ENCODE data around the gene ACTR1A.

ACTR1A gene

DNA sequence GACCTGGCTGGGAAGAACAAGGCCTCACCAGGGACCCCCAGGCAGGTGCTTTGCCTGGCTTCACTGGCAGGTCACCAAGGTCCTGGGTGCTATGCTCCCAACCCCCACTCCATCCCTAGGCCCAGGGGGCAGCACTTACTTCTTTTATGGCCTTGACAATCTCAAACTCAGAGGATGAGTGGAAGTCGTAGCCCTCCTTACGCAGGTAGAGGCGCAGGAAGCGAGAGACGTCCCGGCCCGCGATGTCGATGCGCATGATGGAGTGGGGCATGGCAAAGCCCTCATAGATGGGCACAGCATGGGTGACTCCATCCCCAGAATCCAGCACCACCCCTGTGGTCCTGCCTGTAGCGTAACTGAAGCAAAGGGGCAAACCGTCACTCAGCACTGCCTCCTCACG, 18.5 kb downstream of the ACTR1A start:
- peaks cover 3% of the 10 kb centered on the region for H3K4me1 ChIP-seq (ENCODE audit: control insufficient read depth, insufficient read depth, low read length)
- no peaks in the 10 kb centered on the region for H3K9me3 ChIP-seq (ENCODE audit: control insufficient read depth in 2 of 2, low read length in 2 of 2)
- no peak overlapping the region for H3K4me3 ChIP-seq (ENCODE audit: low read length in 2 of 2)
- H3K27me3 ChIP-seq (ENCODE audit: control insufficient read depth in 1 of 2, insufficient read depth in 2 of 2, low read length in 2 of 2): no peaks in the 10 kb centered on the region
- peaks cover 82 to 85% of the 10 kb centered on the region in 2 donors for H3K36me3 ChIP-seq (ENCODE audit: control insufficient read depth in 2 of 2, insufficient read depth in 2 of 2, low read length in 2 of 2)
- H3K27ac ChIP-seq (ENCODE audit: low read length): no peak overlapping the region
- no peak overlapping the region for H3K9ac ChIP-seq (ENCODE audit: low read length in 2 of 2)

DNA sequence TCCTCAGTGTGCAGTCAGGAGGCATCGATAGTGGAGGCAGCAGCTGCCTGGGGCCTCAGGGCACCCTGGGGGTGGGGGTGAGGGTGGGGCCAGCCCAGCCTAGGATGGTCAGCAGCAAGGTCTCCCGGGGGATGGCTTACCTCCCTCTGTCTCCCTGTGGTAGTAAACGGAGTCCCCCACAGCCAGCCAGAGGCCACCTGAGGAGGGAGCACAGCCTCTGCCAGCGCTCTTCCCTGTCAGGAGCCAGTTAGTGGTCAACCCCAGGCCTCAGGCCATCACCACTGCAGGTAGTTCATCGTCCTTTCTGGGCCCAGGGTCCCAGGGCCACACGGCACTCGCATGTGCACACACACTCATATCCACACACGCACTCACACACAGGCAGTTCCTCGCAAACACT, 22.1 kb downstream of the ACTR1A start:
- peaks cover 55% of the 10 kb centered on the region in 2 donors for H3K36me3 ChIP-seq (ENCODE audit: control insufficient read depth in 2 of 2, insufficient read depth in 2 of 2, low read length in 2 of 2)
- H3K4me3 ChIP-seq (ENCODE audit: low read length in 2 of 2): no peak overlapping the region
- H3K9ac ChIP-seq (ENCODE audit: low read length in 2 of 2): no peak overlapping the region
- H3K27ac ChIP-seq (ENCODE audit: low read length): no peak overlapping the region
- peaks cover 3% of the 10 kb centered on the region for H3K4me1 ChIP-seq (ENCODE audit: control insufficient read depth, insufficient read depth, low read length)
- H3K27me3 ChIP-seq (ENCODE audit: control insufficient read depth in 1 of 2, insufficient read depth in 2 of 2, low read length in 2 of 2): no peaks in the 10 kb centered on the region
- no peaks in the 10 kb centered on the region for H3K9me3 ChIP-seq (ENCODE audit: control insufficient read depth in 2 of 2, low read length in 2 of 2)

GRCh38 chr10:102479651-102480050, 22.9 kb downstream of the ACTR1A start:
- Histone ChIP-seq H3K36me3 (ENCODE audit: control insufficient read depth in 2 of 2, insufficient read depth in 2 of 2, low read length in 2 of 2) (peaks cover 47% of the 10 kb centered on the region in 2 donors), H3K9ac (ENCODE audit: low read length in 2 of 2) (no peak overlapping the region), H3K4me1 (ENCODE audit: control insufficient read depth, insufficient read depth, low read length) (peaks cover 3% of the 10 kb centered on the region), H3K27me3 (ENCODE audit: control insufficient read depth in 1 of 2, insufficient read depth in 2 of 2, low read length in 2 of 2) (no peaks in the 10 kb centered on the region), H3K27ac (ENCODE audit: low read length) (peak overlapping the region; percentile 2), H3K9me3 (ENCODE audit: control insufficient read depth in 2 of 2, low read length in 2 of 2) (no peaks in the 10 kb centered on the region), H3K4me3 (ENCODE audit: low read length in 2 of 2) (no peak overlapping the region)

- no peaks in the 10 kb centered on the region for H3K27me3 ChIP-seq (ENCODE audit: control insufficient read depth in 1 of 2, insufficient read depth in 2 of 2, low read length in 2 of 2)
- H3K36me3 ChIP-seq (ENCODE audit: control insufficient read depth in 2 of 2, insufficient read depth in 2 of 2, low read length in 2 of 2): peaks cover 17 to 19% of the 10 kb centered on the region in 2 donors
- H3K9me3 ChIP-seq (ENCODE audit: control insufficient read depth in 2 of 2, low read length in 2 of 2): no peaks in the 10 kb centered on the region
- no peak overlapping the region for H3K4me3 ChIP-seq (ENCODE audit: low read length in 2 of 2)
- peaks cover 3% of the 10 kb centered on the region for H3K4me1 ChIP-seq (ENCODE audit: control insufficient read depth, insufficient read depth, low read length)
- no peak overlapping the region for H3K9ac ChIP-seq (ENCODE audit: low read length in 2 of 2)
- H3K27ac ChIP-seq (ENCODE audit: low read length): no peak overlapping the region
These were observed 25.9 kb downstream of the ACTR1A start for GRCh38 chr10:102476466-102477141.

DNA sequence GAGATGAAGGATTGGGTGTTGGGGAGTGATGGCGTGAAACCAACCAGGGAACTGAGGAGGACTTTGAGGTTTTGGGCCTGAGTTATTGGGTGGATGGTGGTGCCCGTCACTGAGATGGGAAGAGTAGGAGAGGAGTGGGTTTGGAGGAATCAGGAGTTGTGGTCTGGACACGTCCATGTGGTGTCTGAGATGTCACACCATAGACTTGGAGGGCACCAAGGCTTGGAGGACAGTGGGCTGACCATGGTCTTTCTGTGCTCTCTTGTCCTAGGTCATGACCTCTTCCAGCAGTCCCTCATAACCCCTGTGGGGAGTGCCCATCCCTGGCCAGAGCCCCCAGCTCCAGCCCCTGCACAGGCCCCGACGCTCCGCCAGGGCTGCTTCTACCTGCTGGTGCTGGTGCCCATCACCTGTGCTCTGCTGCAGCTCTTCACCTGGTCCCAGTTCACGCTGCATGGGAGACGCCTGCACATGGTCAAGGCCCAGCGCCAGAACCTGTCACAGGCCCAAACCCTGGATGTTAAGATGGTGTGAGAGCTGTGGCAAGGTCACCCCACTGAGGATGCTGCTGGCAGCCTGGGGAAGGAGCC, 27.0 kb downstream of the ACTR1A start:
- H3K36me3 ChIP-seq (ENCODE audit: control insufficient read depth in 2 of 2, insufficient read depth in 2 of 2, low read length in 2 of 2): peaks cover 7 to 8% of the 10 kb centered on the region in 2 donors
- peaks cover 3% of the 10 kb centered on the region for H3K4me1 ChIP-seq (ENCODE audit: control insufficient read depth, insufficient read depth, low read length)
- no peak overlapping the region for H3K4me3 ChIP-seq (ENCODE audit: low read length in 2 of 2)
- H3K9ac ChIP-seq (ENCODE audit: low read length in 2 of 2): peak overlapping the region in 1 of 2 donors; percentile 29
- no peak overlapping the region for H3K27ac ChIP-seq (ENCODE audit: low read length)
- no peaks in the 10 kb centered on the region for H3K27me3 ChIP-seq (ENCODE audit: control insufficient read depth in 1 of 2, insufficient read depth in 2 of 2, low read length in 2 of 2)
- H3K9me3 ChIP-seq (ENCODE audit: control insufficient read depth in 2 of 2, low read length in 2 of 2): no peaks in the 10 kb centered on the region

DNA sequence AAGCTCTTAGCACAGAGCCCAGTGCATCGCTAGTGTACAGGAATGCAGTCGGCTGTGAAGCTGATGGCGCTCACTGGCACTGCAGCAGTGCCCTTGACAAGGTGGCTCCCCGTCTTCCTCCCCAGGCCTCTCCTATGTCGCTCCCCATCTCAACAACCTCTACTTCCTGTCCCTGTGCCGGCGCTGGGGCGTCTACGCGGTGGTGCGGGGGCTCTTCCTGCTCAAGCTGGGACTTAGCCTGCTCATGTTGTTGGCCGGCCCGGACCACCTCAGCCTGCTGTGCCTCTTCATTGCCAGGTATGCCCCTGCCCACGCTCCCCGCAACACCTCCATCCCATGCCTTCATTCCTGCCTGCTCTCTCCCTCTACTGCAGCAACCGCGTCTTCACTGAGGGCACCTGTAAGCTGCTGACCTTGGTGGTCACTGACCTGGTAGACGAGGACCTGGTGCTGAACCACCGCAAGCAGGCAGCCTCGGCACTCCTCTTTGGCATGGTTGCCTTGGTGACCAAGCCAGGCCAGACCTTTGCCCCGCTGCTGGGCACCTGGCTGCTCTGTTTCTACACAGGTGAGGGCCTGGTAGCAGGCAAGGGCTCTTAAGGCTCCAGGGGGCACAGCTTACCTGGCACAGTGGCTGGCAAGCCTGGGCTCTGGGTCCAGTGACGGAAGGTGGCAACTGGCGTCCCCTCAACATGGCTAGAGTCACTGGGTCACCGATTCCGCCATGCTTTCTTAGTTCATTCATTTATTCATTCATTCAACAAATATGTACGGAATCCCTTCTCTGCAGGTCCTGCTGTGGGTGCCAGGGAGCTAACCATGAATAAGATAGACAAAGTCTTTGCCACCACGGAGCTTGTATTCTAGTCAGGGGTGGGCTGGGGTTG, 28.8 kb downstream of the ACTR1A start:
- H3K9me3 ChIP-seq (ENCODE audit: control insufficient read depth in 2 of 2, low read length in 2 of 2): no peaks in the 10 kb centered on the region
- no peak overlapping the region for H3K9ac ChIP-seq (ENCODE audit: low read length in 2 of 2)
- no peaks in the 10 kb centered on the region for H3K27me3 ChIP-seq (ENCODE audit: control insufficient read depth in 1 of 2, insufficient read depth in 2 of 2, low read length in 2 of 2)
- H3K36me3 ChIP-seq (ENCODE audit: control insufficient read depth in 2 of 2, insufficient read depth in 2 of 2, low read length in 2 of 2): no peaks in the 10 kb centered on the region
- H3K4me1 ChIP-seq (ENCODE audit: control insufficient read depth, insufficient read depth, low read length): no peaks in the 10 kb centered on the region
- H3K4me3 ChIP-seq (ENCODE audit: low read length in 2 of 2): no peak overlapping the region
- no peak overlapping the region for H3K27ac ChIP-seq (ENCODE audit: low read length)

DNA sequence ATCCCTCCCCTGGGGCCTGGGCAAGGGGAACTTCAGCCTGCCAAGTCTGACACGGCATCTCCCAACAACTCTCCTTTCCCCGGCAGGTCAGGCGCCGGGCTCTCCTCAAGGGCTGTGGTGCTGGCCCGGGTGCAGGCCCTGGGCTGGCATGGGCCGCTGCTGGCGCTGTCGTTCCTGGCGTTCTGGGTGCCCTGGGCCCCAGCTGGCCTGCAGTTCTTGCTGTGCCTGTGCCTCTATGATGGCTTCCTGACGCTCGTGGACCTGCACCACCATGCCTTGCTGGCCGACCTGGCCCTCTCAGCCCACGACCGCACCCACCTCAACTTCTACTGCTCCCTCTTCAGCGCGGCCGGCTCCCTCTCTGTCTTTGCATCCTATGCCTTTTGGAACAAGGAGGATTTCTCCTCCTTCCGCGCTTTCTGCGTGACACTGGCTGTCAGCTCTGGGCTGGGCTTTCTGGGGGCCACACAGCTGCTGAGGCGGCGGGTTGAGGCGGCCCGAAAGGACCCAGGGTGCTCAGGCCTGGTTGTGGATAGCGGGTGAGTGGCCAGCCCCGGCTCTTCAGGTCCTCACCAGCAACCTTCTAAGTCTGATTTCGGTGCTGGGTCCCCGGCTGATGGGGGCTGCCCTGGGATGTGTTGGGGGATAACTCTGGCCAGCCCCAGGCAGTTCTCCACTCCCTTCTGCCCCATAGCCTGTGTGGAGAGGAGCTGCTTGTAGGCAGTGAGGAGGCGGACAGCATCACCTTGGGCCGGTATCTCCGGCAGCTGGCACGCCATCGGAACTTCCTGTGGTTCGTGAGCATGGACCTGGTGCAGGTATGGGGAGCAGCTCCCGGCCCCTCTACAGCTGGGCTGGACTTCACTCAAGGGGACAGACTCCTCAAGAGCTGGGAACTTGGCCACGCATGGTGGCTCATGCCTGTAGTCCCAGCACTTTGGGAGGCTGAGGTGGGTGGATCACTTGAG, 31.6 kb downstream of the ACTR1A start:
- H3K9ac ChIP-seq (ENCODE audit: low read length in 2 of 2): no peak overlapping the region

GRCh38 chr10:102468683-102469082, 33.8 kb downstream of the ACTR1A start:
- Histone ChIP-seq H3K27ac (ENCODE audit: low read length) (no peak overlapping the region), H3K9ac (ENCODE audit: low read length in 2 of 2) (no peak overlapping the region), H3K36me3 (ENCODE audit: control insufficient read depth in 2 of 2, insufficient read depth in 2 of 2, low read length in 2 of 2) (no peaks in the 10 kb centered on the region), H3K9me3 (ENCODE audit: control insufficient read depth in 2 of 2, low read length in 2 of 2) (no peaks in the 10 kb centered on the region), H3K4me3 (ENCODE audit: low read length in 2 of 2) (no peak overlapping the region), H3K27me3 (ENCODE audit: control insufficient read depth in 1 of 2, insufficient read depth in 2 of 2, low read length in 2 of 2) (no peaks in the 10 kb centered on the region), H3K4me1 (ENCODE audit: control insufficient read depth, insufficient read depth, low read length) (no peaks in the 10 kb centered on the region)

More for the DNA sequence above, 31.6 kb downstream of the ACTR1A start:
- H3K36me3 ChIP-seq (ENCODE audit: control insufficient read depth in 2 of 2, insufficient read depth in 2 of 2, low read length in 2 of 2): no peaks in the 10 kb centered on the region
- H3K4me3 ChIP-seq (ENCODE audit: low read length in 2 of 2): no peak overlapping the region
- H3K9me3 ChIP-seq (ENCODE audit: control insufficient read depth in 2 of 2, low read length in 2 of 2): no peaks in the 10 kb centered on the region
- H3K27me3 ChIP-seq (ENCODE audit: control insufficient read depth in 1 of 2, insufficient read depth in 2 of 2, low read length in 2 of 2): no peaks in the 10 kb centered on the region
- H3K4me1 ChIP-seq (ENCODE audit: control insufficient read depth, insufficient read depth, low read length): no peaks in the 10 kb centered on the region
- no peak overlapping the region for H3K27ac ChIP-seq (ENCODE audit: low read length)

GRCh38 chr10:102467971-102468438, 34.5 kb downstream of the ACTR1A start:
- Histone ChIP-seq H3K9ac (ENCODE audit: low read length in 2 of 2) (no peak overlapping the region), H3K4me3 (ENCODE audit: low read length in 2 of 2) (no peak overlapping the region), H3K9me3 (ENCODE audit: control insufficient read depth in 2 of 2, low read length in 2 of 2) (no peaks in the 10 kb centered on the region), H3K36me3 (ENCODE audit: control insufficient read depth in 2 of 2, insufficient read depth in 2 of 2, low read length in 2 of 2) (no peaks in the 10 kb centered on the region), H3K4me1 (ENCODE audit: control insufficient read depth, insufficient read depth, low read length) (no peaks in the 10 kb centered on the region), H3K27ac (ENCODE audit: low read length) (no peak overlapping the region), H3K27me3 (ENCODE audit: control insufficient read depth in 1 of 2, insufficient read depth in 2 of 2, low read length in 2 of 2) (no peaks in the 10 kb centered on the region)

- Histone ChIP-seq H3K27ac (ENCODE audit: low read length) (no peak overlapping the region), H3K9ac (ENCODE audit: low read length in 2 of 2) (no peak overlapping the region), H3K27me3 (ENCODE audit: control insufficient read depth in 1 of 2, insufficient read depth in 2 of 2, low read length in 2 of 2) (peaks cover 0 to 3% of the 10 kb centered on the region in 2 donors), H3K4me3 (ENCODE audit: low read length in 2 of 2) (no peak overlapping the region), H3K36me3 (ENCODE audit: control insufficient read depth in 2 of 2, insufficient read depth in 2 of 2, low read length in 2 of 2) (no peaks in the 10 kb centered on the region), H3K4me1 (ENCODE audit: control insufficient read depth, insufficient read depth, low read length) (peaks cover 3% of the 10 kb centered on the region), H3K9me3 (ENCODE audit: control insufficient read depth in 2 of 2, low read length in 2 of 2) (no peaks in the 10 kb centered on the region)
These were observed 35.2 kb downstream of the ACTR1A start for GRCh38 chr10:102467318-102467717.

Data from stomach smooth muscle (tissue), 2 donors.